Coronary artery (tissue), 2 donors: ENCODE measurements around the gene USP22.
A peak's percentile ranks its signal among the peaks of the same experiment; 100 is the strongest.

Experiments used
- DNase-seq: peaks from one replicate; pipeline ENCODE4 v3.0.0-alpha.2; 2017; ENCODE audit warnings: low spot score
- H3K27ac ChIP-seq, 2 donors: fragments of 200-600 bp; sonication (generic); one replicate each; pipeline ENCODE4 v1.5.1; 2016 to 2019
- H3K4me3 ChIP-seq: fragments of 200-600 bp; sonication (generic); 2 replicates; pipeline ENCODE4 v1.5.1; 2016; ENCODE audit warnings: mild to moderate bottlenecking, moderate library complexity
- CTCF ChIP-seq: fragments of 200-600 bp; sonication (generic); IDR thresholded peaks from one replicate; pipeline ENCODE4 v1.5.1; 2019; ENCODE audit warnings: antibody characterized with exemption

The USP22 gene

GRCh38 chr17:20995873-20996723 lies 46.7 kb downstream of the USP22 start:
- no peak overlapping the region for H3K27ac ChIP-seq
- no peak for TF ChIP-seq CTCF
- no peak for DNase-seq

DNA sequence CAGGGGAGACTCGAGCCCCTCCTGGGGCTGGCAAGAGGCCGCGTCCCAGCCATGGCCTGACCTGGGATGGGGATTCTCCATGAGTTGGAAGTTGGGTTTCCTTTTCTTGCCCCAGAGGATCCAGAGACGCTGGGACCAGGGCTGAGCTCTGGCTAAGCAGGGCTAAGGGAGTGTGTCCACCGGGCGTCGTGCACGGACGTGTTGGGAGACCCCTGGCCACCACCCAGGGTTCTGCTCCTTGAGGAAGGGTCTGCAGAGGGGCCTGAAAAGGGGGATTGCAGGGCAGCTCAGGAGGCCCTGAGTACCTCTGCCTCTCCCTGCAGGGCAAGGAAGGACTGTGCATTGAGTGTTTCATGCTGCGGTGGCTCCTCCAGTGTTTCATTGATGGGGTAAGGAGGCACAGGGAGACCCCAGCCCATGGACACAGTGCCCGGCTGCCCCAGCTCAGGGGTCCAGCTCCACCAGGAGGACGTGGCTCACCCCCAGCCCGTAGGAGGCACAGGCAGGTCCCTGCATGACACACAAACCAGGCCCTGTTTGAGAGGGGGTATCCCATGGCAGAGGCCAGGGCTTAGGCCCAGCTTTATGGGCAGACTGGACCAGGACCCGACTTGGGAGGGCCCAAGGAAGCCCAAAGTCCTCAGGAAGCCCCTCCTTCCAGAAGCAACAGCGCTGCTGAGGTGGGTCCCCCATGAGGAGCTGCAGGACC lies 47.5 kb downstream of the USP22 start:
- no peak overlapping the region for H3K4me3 ChIP-seq
- DNase-seq = no peak
- TF ChIP-seq CTCF = no peak
- H3K27ac ChIP-seq = no peak overlapping the region

More at GRCh38 chr17:20995873-20996723, 46.7 kb downstream of the USP22 start:
- no peak overlapping the region for H3K4me3 ChIP-seq

DNA sequence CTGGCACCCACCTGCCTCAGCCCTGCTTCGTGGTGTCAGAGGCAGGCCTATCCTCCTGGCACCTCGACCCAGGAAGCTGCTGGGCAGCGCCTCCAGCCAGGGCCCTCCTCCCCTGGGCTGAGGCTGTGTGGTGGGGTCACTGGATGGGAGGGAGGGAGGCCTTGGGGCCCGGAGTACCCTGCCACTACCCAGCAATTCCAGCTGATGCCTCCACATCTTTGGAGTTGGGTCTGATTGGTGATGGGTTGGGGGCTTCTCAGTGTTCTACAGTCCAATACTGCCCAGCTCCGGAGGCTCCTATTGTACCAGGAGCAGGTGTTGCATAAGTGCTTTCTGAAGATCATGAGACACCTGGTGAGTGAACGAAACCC lies 48.0 kb downstream of the USP22 start:
- no peak for DNase-seq
- H3K4me3 ChIP-seq = no peak overlapping the region
- H3K27ac ChIP-seq = no peak overlapping the region
- no peak for TF ChIP-seq CTCF

DNA sequence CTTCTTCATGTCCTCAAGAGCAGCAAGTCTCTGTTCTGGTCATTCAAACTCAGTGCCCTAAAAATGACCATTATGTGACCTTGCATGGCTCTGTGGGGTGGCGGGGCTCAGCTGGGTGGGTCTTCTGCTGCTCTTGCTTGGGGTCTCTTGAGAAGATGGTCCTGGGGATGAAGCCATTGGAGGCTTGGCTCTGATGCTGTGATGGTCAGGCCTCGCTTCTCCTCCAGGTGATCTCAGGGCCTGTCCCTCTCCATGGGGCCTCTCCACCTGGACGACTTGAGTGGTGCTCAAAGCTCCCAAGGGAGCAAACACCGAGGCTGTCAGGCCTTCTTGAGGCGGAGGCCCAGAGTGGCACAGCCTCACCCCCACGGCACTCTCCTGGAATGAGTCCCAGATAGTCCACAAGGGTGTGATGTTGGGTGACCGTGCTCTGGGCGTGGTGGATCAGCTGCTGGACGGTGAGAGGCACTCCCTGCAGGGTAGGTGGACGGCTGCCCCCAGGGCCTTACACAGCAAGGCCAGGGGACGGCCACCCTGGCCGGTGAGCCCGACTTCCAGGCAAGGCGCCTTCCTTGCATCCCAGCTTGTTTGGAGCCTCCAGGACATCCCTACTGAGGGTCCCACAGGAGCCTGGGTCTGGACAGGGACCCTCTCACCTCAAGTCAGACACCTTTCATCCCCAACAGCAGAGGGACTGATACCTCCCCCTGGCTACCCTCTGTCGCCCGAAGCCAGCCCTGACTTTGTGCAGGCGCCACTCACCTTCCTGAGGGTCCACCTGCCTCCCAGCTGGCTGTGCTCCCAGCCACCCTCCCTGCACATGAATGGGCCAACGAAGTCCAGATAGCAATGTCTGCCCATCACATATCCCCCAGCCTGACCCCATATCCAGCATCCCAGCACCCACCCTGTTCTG lies 48.7 kb downstream of the USP22 start:
- peak; percentile 62 for DNase-seq
- no peak overlapping the region for H3K4me3 ChIP-seq
- TF ChIP-seq CTCF = no peak
- H3K27ac ChIP-seq = no peak overlapping the region

DNA sequence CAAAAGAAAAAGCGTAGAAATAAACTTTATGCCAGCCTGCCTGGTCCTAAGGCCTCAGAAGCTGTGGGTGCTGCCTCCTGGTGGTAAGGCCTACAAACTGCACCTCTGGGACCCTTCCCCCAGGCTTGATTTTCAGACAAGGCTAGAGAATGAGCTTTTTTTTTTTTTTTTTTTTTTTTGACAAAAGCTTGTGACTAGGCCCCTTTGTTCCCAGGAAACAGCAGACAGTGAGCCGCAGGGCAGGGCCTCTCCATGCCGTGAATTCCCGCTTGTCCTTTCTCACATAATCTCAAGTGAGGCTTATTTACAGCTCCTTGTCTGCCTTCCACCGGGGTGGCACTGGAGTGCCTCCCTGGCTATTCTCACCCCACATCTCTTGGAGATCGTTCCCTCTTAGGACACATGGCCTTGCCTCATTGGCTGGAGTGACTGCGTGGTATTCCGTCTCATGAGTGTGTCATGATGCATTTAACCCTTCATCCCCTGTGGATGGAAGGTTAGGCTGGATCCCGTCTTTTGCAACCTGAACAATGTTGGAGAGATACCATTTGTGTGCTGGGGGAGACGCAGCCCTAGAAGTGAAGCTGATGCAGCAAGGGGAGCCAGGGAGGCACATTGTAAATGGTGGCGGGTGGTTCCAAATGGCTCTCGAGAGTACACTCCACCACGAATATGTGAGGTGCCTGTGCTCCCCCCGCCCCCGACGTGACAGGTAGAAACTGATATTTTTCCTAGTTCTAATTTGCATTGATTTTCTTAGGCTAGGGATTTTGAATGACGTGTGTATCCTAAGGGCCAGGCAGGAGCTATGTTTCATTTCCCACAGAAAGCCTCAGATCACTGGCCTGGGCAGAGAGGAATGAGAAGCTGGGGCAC lies 49.6 kb downstream of the USP22 start:
- Histone ChIP-seq H3K27ac (no peak overlapping the region), H3K4me3 (peak overlapping the region; percentile 59)
- no peak for DNase-seq
- TF ChIP-seq CTCF = peak; percentile 89

DNA sequence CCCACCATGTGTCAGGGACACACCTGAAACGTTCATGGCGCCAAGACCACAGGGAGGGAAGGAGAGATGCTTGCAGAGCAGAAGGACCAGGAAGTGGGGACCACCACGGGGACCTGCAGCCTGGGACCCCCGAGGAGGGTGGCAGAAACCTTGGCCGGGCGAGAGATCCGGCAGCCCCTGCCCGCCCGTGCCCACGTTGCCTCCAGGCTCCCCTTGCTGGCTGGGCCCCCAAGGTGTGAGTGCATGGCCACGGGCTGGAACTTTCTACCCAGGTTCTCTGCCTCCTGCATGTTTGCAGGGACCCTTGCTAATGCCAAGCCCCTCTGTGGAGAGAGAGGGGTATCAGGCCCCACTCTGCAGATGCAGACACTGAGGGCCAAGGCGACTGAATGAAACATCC lies 50.4 kb downstream of the USP22 start:
- no peak overlapping the region for H3K27ac ChIP-seq
- TF ChIP-seq CTCF = no peak
- peak overlapping the region; percentile 59 for H3K4me3 ChIP-seq
- DNase-seq = no peak
